ENCODE data around the gene MRPS18B. TPM values are rescaled to one million over a fixed set of nuclear protein-coding genes. Genes with fewer than 3 reads are reported as not detected.

MRPS18B gene
- total and polyA plus RNA-seq, 2 donors (not counting 1 experiment from before 2014, with no cell fraction given), result 35.9 to 38.8 TPM

GRCh38 chr6:30590509-30590908 lies 27.1 kb upstream of the MRPS18B start:
- Mint-ChIP-seq H3K4me3 (no peak overlapping the region), H3K9me3 (ENCODE audit: insufficient read depth) (no peaks in the 10 kb centered on the region), H3K27ac (no peak overlapping the region), H3K27me3 (no peaks in the 10 kb centered on the region), H3K4me1 (no peaks in the 10 kb centered on the region)
- DNase-seq, result no peak
- Histone ChIP-seq H3K27ac (ENCODE audit: low read length in 2 of 2) (no peak overlapping the region), H3K9me3 (ENCODE audit: control extremely low read depth in 1 of 3, control insufficient read depth in 2 of 3, insufficient read depth in 1 of 3, low read length in 2 of 3) (no peaks in the 10 kb centered on the region), H3K9ac (ENCODE audit: low read length) (no peak overlapping the region), H3K4me3 (ENCODE audit: control extremely low read depth in 1 of 5, extremely low read depth in 1 of 5, insufficient read depth in 1 of 5, low read depth in 2 of 5, low read length in 4 of 5) (no peak overlapping the region), H3K4me2 (replicated peaks; ENCODE audit: low read depth, low read length, poor library complexity, severe bottlenecking) (no peak overlapping the region), H3K79me2 (ENCODE audit: control insufficient read depth, insufficient read depth, low read length) (peaks cover 10% of the 10 kb centered on the region), H2AFZ (ENCODE audit: insufficient read depth, low read depth, low read length, poor library complexity, severe bottlenecking) (no peak overlapping the region), H3K36me3 (replicated peaks in 1 of 2; ENCODE audit: control extremely low read depth in 1 of 2, control insufficient read depth in 1 of 2, extremely low read depth in 1 of 2, insufficient read depth in 2 of 2, low read length in 1 of 2) (peaks cover 18 to 64% of the 10 kb centered on the region in 2 experiments), H3K27me3 (replicated peaks in 1 of 4; ENCODE audit: control extremely low read depth in 1 of 4, control insufficient read depth in 3 of 4, insufficient read depth in 4 of 4, low read length in 3 of 4) (no peaks in the 10 kb centered on the region), H4K20me1 (ENCODE audit: control insufficient read depth, insufficient read depth, low read length, poor library complexity, severe bottlenecking) (peaks cover 16% of the 10 kb centered on the region), H3K4me1 (ENCODE audit: control insufficient read depth in 2 of 2, insufficient read depth in 2 of 2, low read length in 2 of 2) (no peaks in the 10 kb centered on the region)
- ATAC-seq (ENCODE audit: low read depth), result no peak
- 92% methylated on average over 7 of the region's 8 CpGs for WGBS (ENCODE audit: insufficient coverage)
- intact Hi-C loops (cut with micrococcal nuclease), result no loop called here
- TF ChIP-seq EZH2 (IDR thresholded peaks at IDR 0.05; ENCODE audit: borderline replicate concordance, insufficient read depth, low read depth, low read length, poor library complexity, severe bottlenecking), result no peak
- no peak for TF ChIP-seq CTCF (IDR thresholded peaks at IDR 0.05)
- POLR2A ChIA-PET, result no interaction called here
- CTCF ChIA-PET, result interaction anchor here (1.1 to 12.2 kb wide), 7 partner anchors 11 to 140 kb away, joined by 4 to 295 read pairs (median 4); partner anchors contain the start of gene DHX16

- H4K20me1 ChIP-seq (ENCODE audit: control insufficient read depth, insufficient read depth, low read length, poor library complexity, severe bottlenecking), result peaks cover 15% of the 10 kb centered on the region
- H3K27ac ChIP-seq (ENCODE audit: low read length in 2 of 2), result no peak overlapping the region
- H3K9me3 Mint-ChIP-seq (ENCODE audit: insufficient read depth), result no peaks in the 10 kb centered on the region
- no CpG with 5 or more reads among the region's 1 CpG for WGBS (ENCODE audit: insufficient coverage)
- H3K79me2 ChIP-seq (ENCODE audit: control insufficient read depth, insufficient read depth, low read length), result peaks cover 10% of the 10 kb centered on the region
- H3K9me3 ChIP-seq (ENCODE audit: control extremely low read depth in 1 of 3, control insufficient read depth in 2 of 3, insufficient read depth in 1 of 3, low read length in 2 of 3), result no peaks in the 10 kb centered on the region
- DNase-seq (no peak), ATAC-seq (ENCODE audit: low read depth) (no peak)
- no peak overlapping the region for H3K4me3 ChIP-seq (ENCODE audit: control extremely low read depth in 1 of 5, extremely low read depth in 1 of 5, insufficient read depth in 1 of 5, low read depth in 2 of 5, low read length in 4 of 5)
- H3K4me1 Mint-ChIP-seq, result no peaks in the 10 kb centered on the region
- H3K4me3 Mint-ChIP-seq, result no peak overlapping the region
- no peak overlapping the region for H2AFZ ChIP-seq (ENCODE audit: insufficient read depth, low read depth, low read length, poor library complexity, severe bottlenecking)
- H3K36me3 ChIP-seq (replicated peaks in 1 of 2; ENCODE audit: control extremely low read depth in 1 of 2, control insufficient read depth in 1 of 2, extremely low read depth in 1 of 2, insufficient read depth in 2 of 2, low read length in 1 of 2), result peaks cover 18 to 59% of the 10 kb centered on the region in 2 experiments
- no peak overlapping the region for H3K4me2 ChIP-seq (replicated peaks; ENCODE audit: low read depth, low read length, poor library complexity, severe bottlenecking)
- CTCF ChIA-PET, result interaction anchor here (1.1 to 12.2 kb wide), 7 partner anchors 11 to 140 kb away, joined by 4 to 295 read pairs (median 4); partner anchors contain the start of gene DHX16
- H3K27me3 ChIP-seq (replicated peaks in 1 of 4; ENCODE audit: control extremely low read depth in 1 of 4, control insufficient read depth in 3 of 4, insufficient read depth in 4 of 4, low read length in 3 of 4), result no peaks in the 10 kb centered on the region
- POLR2A ChIA-PET, result no interaction called here
- H3K4me1 ChIP-seq (ENCODE audit: control insufficient read depth in 2 of 2, insufficient read depth in 2 of 2, low read length in 2 of 2), result no peaks in the 10 kb centered on the region
- H3K27me3 Mint-ChIP-seq, result no peaks in the 10 kb centered on the region
- intact Hi-C loops (cut with micrococcal nuclease), result no loop called here
- TF ChIP-seq CTCF (IDR thresholded peaks at IDR 0.05) (no peak), EZH2 (IDR thresholded peaks at IDR 0.05; ENCODE audit: borderline replicate concordance, insufficient read depth, low read depth, low read length, poor library complexity, severe bottlenecking) (no peak)
- H3K27ac Mint-ChIP-seq, result no peak overlapping the region
- no peak overlapping the region for H3K9ac ChIP-seq (ENCODE audit: low read length)
Observed at GRCh38 chr6:30591008-30591407, 26.6 kb upstream of the MRPS18B start.
